Transverse colon (tissue), 4 donors: ENCODE measurements around the gene NDUFV2. TPM values are rescaled to one million over a fixed set of nuclear protein-coding genes. Genes with fewer than 3 reads are reported as not detected.
"Not testable (repeated sequence)": the region's sequence is repeated elsewhere in the genome, so short reads cannot be mapped to it uniquely, and the experiment has no call there.

Experiments
- DNase-seq: peaks from one replicate; pipeline ENCODE4 v3.0.0-alpha.2; 2019
- H3K27ac ChIP-seq, 4 donors: fragments of 200-600 bp; sonication (generic); 2 replicates each; pipeline ENCODE4 v1.5.1; 2016 to 2018; ENCODE audit warnings: inconsistent platforms in 4 of 4
- H3K27me3 ChIP-seq: fragments of 200-600 bp; sonication (generic); 2 replicates; pipeline ENCODE4 v1.5.1; 2017; ENCODE audit warnings: inconsistent platforms
- H3K36me3 ChIP-seq, 4 donors: fragments of 200-600 bp; sonication (generic); 2 replicates each; pipeline ENCODE4 v1.5.1; 2017 to 2019; ENCODE audit warnings: inconsistent platforms in 4 of 4
- H3K4me1 ChIP-seq, 4 donors: fragments of 200-600 bp; sonication (generic); 2 replicates each; pipeline ENCODE4 v1.5.1; 2017 to 2020; ENCODE audit warnings: inconsistent platforms in 4 of 4
- H3K4me3 ChIP-seq, 4 donors: fragments of 200-600 bp; sonication (generic); 1 replicate in 1 of 4; 2 replicates in 3 of 4; pipeline versions ENCODE4 v1.5.1 to v1.6.1; 2017 to 2019; ENCODE audit warnings: inconsistent platforms in 4 of 4
- H3K9me3 ChIP-seq, 2 donors: fragments of 200-600 bp; sonication (generic); 2 replicates each; pipeline ENCODE4 v1.5.1; 2017 to 2019; ENCODE audit warnings: inconsistent platforms in 2 of 2
- EP300 ChIP-seq: sonication (generic); formaldehyde crosslinking; IDR thresholded peaks from one replicate; pipeline ENCODE4 v1.6.1; 2017; ENCODE audit warnings: antibody characterized with exemption, low read depth
- POLR2A ChIP-seq: fragments of 450-650 bp; IDR thresholded peaks from one replicate; pipeline ENCODE4 v1.6.1; 2016; ENCODE audit warnings: antibody characterized with exemption, mild to moderate bottlenecking, moderate library complexity
- POLR2AphosphoS5 ChIP-seq, 3 donors: sonication (generic); formaldehyde crosslinking; IDR thresholded peaks; one replicate each; pipeline ENCODE4 v1.6.1; 2016; ENCODE audit warnings: antibody characterized with exemption in 3 of 3
- WGBS, 2 donors: methylation state at CpG; one replicate each; pipeline ENCODE4 v1.1.5; 2018; ENCODE audit warnings: low coverage in 1 of 2; 5-methylcytosine and 5-hydroxymethylcytosine counted together
- in situ Hi-C, 4 donors: fragments of 200-750 bp; cut with MboI; loops; one replicate each; pipeline versions ENCODE4 v1.15.0 to v1.15.1; 2017; ENCODE audit warnings: low sequenced_read_pairs in 3 of 4, low pct_ligation_motif_present in 1 of 4, low pct_unique_long_range_greater_than_20kb in 1 of 4
- intact Hi-C: fragments of 100-400 bp; cut with DNase I; formaldehyde crosslinking; loops from one replicate; pipeline ENCODE4 v1.15.1; 2023; ENCODE audit warnings: low total_unique reads
- total RNA-seq, 4 donors: library from RNA; depleted of rRNA; stranded (reverse); fragments of >200 nt; gene quantifications; one replicate each; pipeline ENCODE4 v1.1.0, GENCODE V29; 2016
- TF ChIP-seq, protein P1 (sequence below), 5 experiments: fragments of 200-600 bp in 3 of 5; fragments of 450-650 bp in 2 of 5; sonication (generic) in 3 of 5; IDR thresholded peaks; 1 replicate in 2 of 5; 2 replicates in 3 of 5; pipeline ENCODE4 v1.5.1; 2016 to 2017; ENCODE audit warnings: antibody characterized with exemption in 5 of 5, inconsistent platforms in 3 of 5, mild to moderate bottlenecking in 2 of 5, moderate library complexity in 1 of 5

Gene NDUFV2
- total RNA-seq, 4 donors from 2014 or later: 24.7 to 140 (median 113) TPM

DNA sequence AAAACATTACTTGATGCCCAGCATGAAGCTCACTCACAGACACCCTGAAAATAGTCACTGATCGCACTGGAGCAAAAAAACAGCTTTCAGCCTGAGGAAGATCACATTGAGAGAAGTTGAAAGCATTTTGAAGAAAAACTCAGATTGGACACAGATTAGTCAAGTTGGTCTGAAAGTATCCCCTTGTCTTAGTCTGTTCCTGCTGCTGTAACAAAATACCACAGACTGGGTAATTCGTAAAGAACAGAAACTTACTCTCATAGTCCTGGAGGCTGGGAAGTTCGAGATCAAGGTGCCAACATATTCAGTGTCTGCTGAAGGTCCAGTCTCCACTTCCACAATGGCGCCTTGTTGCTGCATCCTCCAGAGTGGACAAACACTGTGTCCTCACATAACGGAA is 14.2 kb upstream of the NDUFV2 start:
- intact Hi-C loops: no loop called here
- DNase-seq: no peak
- Histone ChIP-seq H3K27me3 (no peaks in the 10 kb centered on the region), H3K27ac (no peak overlapping the region), H3K36me3 (no peaks in the 10 kb centered on the region), H3K4me3 (no peak overlapping the region), H3K9me3 (no peaks in the 10 kb centered on the region), H3K4me1 (peaks cover 0 to 10% (median 3%) of the 10 kb centered on the region in 4 donors)
- TF ChIP-seq POLR2A: no peak
- TF ChIP-seq POLR2AphosphoS5 (IDR thresholded peaks at IDR 0.05): no peak
- TF ChIP-seq, protein P1, sequence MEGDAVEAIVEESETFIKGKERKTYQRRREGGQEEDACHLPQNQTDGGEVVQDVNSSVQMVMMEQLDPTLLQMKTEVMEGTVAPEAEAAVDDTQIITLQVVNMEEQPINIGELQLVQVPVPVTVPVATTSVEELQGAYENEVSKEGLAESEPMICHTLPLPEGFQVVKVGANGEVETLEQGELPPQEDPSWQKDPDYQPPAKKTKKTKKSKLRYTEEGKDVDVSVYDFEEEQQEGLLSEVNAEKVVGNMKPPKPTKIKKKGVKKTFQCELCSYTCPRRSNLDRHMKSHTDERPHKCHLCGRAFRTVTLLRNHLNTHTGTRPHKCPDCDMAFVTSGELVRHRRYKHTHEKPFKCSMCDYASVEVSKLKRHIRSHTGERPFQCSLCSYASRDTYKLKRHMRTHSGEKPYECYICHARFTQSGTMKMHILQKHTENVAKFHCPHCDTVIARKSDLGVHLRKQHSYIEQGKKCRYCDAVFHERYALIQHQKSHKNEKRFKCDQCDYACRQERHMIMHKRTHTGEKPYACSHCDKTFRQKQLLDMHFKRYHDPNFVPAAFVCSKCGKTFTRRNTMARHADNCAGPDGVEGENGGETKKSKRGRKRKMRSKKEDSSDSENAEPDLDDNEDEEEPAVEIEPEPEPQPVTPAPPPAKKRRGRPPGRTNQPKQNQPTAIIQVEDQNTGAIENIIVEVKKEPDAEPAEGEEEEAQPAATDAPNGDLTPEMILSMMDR (IDR thresholded peaks at IDR 0.05): no peak
- no peak for TF ChIP-seq EP300
- WGBS, 2 donors: 91 to 100% methylated on average over 1 to 5 of the region's 5 CpGs
- in situ Hi-C loops: loop anchor here in 2 of 4 donors (10.0 to 25.0 kb wide), 2 partner anchors 67 to 249 kb away; partner anchors contain the start of gene TWSG1 (in 2 of the 2)

DNA sequence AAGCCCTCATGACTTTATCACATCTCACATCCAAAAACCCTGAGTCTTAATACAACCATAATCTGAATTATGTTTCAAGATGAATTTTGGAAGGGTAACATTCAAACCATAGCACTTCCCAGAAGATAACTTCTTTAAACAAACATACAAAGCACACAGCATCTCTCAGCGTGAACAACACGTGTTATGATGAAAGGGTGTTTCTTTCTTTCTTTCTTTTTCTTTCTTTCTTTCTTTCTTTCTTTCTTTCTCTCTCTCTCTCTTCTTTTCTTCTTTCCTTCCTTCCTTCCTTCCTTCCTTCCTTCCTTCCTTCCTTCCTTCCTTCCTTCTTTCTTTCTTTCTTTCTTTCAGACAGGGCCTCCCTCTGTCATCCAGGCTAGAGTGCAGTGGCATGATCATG is 13.8 kb upstream of the NDUFV2 start:
- peaks cover 0 to 11% (median 3%) of the 10 kb centered on the region in 4 donors for H3K4me1 ChIP-seq
- H3K27me3 ChIP-seq, H3K4me3 ChIP-seq, DNase-seq, H3K36me3 ChIP-seq, H3K9me3 ChIP-seq, intact Hi-C loops, H3K27ac ChIP-seq: not testable (repeated sequence)
- WGBS, 2 donors: 89 to 95% methylated on average over 2 of the region's 2 CpGs
- in situ Hi-C loops: loop anchor here in 2 of 4 donors (10.0 to 25.0 kb wide), 2 partner anchors 66 to 249 kb away; partner anchors contain the start of gene TWSG1 (in 2 of the 2)

DNA sequence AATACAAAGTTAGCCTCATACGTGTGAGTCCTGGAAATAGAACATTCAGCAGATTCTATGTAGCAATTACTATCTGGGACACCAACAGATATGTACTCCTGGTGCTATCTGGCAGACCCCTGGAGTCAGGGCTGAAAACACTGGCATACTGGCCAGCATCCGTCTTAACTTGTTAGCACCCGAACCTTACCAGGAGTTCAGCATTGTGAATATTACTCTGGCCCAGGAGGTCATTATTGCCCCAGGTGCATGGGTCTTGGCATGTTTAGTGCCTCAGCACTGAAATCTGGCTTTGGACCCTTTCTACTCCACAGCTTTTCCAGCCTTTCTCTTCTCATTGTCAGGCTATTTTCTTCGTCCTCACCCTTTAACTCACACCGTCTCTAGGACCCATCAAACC is 11.9 kb upstream of the NDUFV2 start:
- H3K27ac ChIP-seq: no peak overlapping the region
- in situ Hi-C loops (loop anchor here in 2 of 4 donors (25.0 kb wide), 1 partner anchor 247 kb away; the partner anchor contains the start of gene TWSG1 (in 2 of the 2)), intact Hi-C loops (no loop called here)
- H3K27me3 ChIP-seq: no peaks in the 10 kb centered on the region
- TF ChIP-seq EP300: no peak
- no peak for TF ChIP-seq POLR2A
- TF ChIP-seq, protein P1 (IDR thresholded peaks at IDR 0.05): no peak
- TF ChIP-seq POLR2AphosphoS5 (IDR thresholded peaks at IDR 0.05): no peak
- no peak for DNase-seq
- peaks cover 7 to 30% (median 10%) of the 10 kb centered on the region in 4 donors for H3K4me1 ChIP-seq
- no peaks in the 10 kb centered on the region for H3K36me3 ChIP-seq
- WGBS, 2 donors: 79 to 85% methylated on average over 3 to 5 of the region's 5 CpGs
- no peak overlapping the region for H3K4me3 ChIP-seq
- H3K9me3 ChIP-seq: no peaks in the 10 kb centered on the region

DNA sequence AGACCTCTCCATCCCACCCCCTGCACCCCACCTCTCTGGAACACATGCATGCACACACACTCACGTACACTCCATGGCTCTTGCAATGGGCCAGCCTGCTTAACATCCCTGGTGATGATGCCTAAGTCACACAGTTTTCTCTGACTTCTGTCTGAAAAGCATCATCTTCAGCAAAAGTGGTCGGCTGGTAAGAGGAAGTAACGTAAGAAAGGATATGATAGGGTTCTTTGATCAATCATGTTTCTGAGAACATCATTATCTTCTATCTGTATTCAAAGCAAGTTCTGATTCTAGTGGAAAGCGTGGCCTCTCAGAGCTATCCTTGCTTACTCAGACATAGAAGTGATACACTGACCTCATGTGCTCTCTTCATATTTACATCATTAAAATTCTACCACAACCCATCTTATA is 11.4 kb upstream of the NDUFV2 start:
- WGBS, 2 donors: 56 to 74% methylated on average over 2 to 4 of the region's 4 CpGs
- Histone ChIP-seq H3K4me3 (no peak overlapping the region), H3K27ac (no peak overlapping the region), H3K27me3 (no peaks in the 10 kb centered on the region), H3K9me3 (no peaks in the 10 kb centered on the region), H3K36me3 (no peaks in the 10 kb centered on the region), H3K4me1 (peaks cover 7 to 31% (median 11%) of the 10 kb centered on the region in 4 donors)
- intact Hi-C loops: no loop called here
- in situ Hi-C loops: loop anchor here in 2 of 4 donors (25.0 kb wide), 1 partner anchor 246 kb away; the partner anchor contains the start of gene TWSG1 (in 2 of the 2)
- no peak for DNase-seq
- TF ChIP-seq, protein P1 (IDR thresholded peaks at IDR 0.05): no peak
- TF ChIP-seq POLR2A (no peak), POLR2AphosphoS5 (IDR thresholded peaks at IDR 0.05) (no peak), EP300 (no peak)
